ENCODE results near the gene CXCR6.

DNA sequence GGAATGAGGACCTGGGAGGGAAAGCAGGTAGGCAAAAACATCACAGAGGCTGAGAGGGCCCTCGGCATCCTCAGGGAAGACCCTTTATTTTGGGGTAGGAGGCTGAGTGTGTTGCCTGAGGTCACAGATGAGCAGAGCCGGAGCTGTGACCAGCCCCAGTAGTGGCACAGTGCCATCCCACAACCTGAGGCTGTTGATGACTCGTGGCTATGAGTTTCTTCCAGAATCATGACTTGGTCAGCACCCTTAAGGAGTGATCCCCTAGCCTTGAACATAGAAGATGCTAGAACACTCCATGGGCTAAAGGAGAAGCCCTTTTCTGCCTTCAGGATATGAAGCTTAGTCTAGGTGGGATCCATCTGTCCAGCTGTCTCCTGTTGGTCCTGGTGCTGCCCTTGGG, 19.5 kb upstream of the CXCR6 start:
- TF ChIP-seq CTCF (IDR thresholded peaks at IDR 0.05): no peak
- TF ChIP-seq POLR2A (IDR thresholded peaks at IDR 0.05): no peak
- no peak for TF ChIP-seq EP300 (IDR thresholded peaks at IDR 0.05)
